IPS-18a (cell line): ENCODE data around the gene CCDC85A.

Experiments used
- H3K27ac ChIP-seq: one replicate; pipeline ENCODE4 v1.5.1; 2013; ENCODE audit warnings: low read length
- H3K27me3 ChIP-seq: one replicate; pipeline ENCODE4 v1.6.1; 2013; ENCODE audit warnings: mild to moderate bottlenecking, low read length; ENCODE audit not compliant: control insufficient read depth, insufficient read depth
- H3K36me3 ChIP-seq: one replicate; pipeline ENCODE4 v1.6.1; 2013; ENCODE audit warnings: low read depth, low read length; ENCODE audit not compliant: control insufficient read depth
- H3K4me1 ChIP-seq: one replicate; pipeline ENCODE4 v1.6.1; 2013; ENCODE audit warnings: low read depth, low read length; ENCODE audit not compliant: control insufficient read depth
- H3K4me3 ChIP-seq: one replicate; pipeline ENCODE4 v1.5.1; 2013; ENCODE audit warnings: low read length
- H3K9ac ChIP-seq: one replicate; pipeline ENCODE4 v1.6.1; 2013; ENCODE audit warnings: mild to moderate bottlenecking, low read length, moderate library complexity
- H3K9me3 ChIP-seq: one replicate; pipeline ENCODE4 v1.6.1; 2013; ENCODE audit warnings: low read depth, low read length; ENCODE audit not compliant: control insufficient read depth

The CCDC85A gene

GRCh38 chr2:56244506-56244905 is 60.7 kb downstream of the CCDC85A start:
- Histone ChIP-seq H3K4me3 (no peak overlapping the region), H3K36me3 (no peaks in the 10 kb centered on the region), H3K9me3 (peaks cover 5% of the 10 kb centered on the region), H3K27me3 (no peaks in the 10 kb centered on the region), H3K9ac (no peak overlapping the region), H3K27ac (no peak overlapping the region), H3K4me1 (no peaks in the 10 kb centered on the region)

GRCh38 chr2:56244911-56245530 is 61.2 kb downstream of the CCDC85A start:
- no peak overlapping the region for H3K9ac ChIP-seq
- H3K4me1 ChIP-seq = no peaks in the 10 kb centered on the region
- peaks cover 5% of the 10 kb centered on the region for H3K9me3 ChIP-seq
- H3K27me3 ChIP-seq = no peaks in the 10 kb centered on the region
- H3K4me3 ChIP-seq = no peak overlapping the region
- H3K27ac ChIP-seq = no peak overlapping the region
- no peaks in the 10 kb centered on the region for H3K36me3 ChIP-seq

GRCh38 chr2:56248965-56249742 is 65.4 kb downstream of the CCDC85A start:
- no peak overlapping the region for H3K9ac ChIP-seq
- H3K36me3 ChIP-seq = no peaks in the 10 kb centered on the region
- no peaks in the 10 kb centered on the region for H3K4me1 ChIP-seq
- no peaks in the 10 kb centered on the region for H3K9me3 ChIP-seq
- no peaks in the 10 kb centered on the region for H3K27me3 ChIP-seq
- H3K27ac ChIP-seq = no peak overlapping the region
- no peak overlapping the region for H3K4me3 ChIP-seq

- H3K27ac ChIP-seq = no peak overlapping the region
- no peak overlapping the region for H3K9ac ChIP-seq
- no peaks in the 10 kb centered on the region for H3K36me3 ChIP-seq
- no peaks in the 10 kb centered on the region for H3K27me3 ChIP-seq
- H3K4me3 ChIP-seq = no peak overlapping the region
- H3K9me3 ChIP-seq = no peaks in the 10 kb centered on the region
- H3K4me1 ChIP-seq = no peaks in the 10 kb centered on the region
Observed at GRCh38 chr2:56250153-56250729, 66.5 kb downstream of the CCDC85A start.

GRCh38 chr2:56260415-56260814 is 76.6 kb downstream of the CCDC85A start:
- no peaks in the 10 kb centered on the region for H3K9me3 ChIP-seq
- no peaks in the 10 kb centered on the region for H3K27me3 ChIP-seq
- no peaks in the 10 kb centered on the region for H3K4me1 ChIP-seq
- H3K9ac ChIP-seq = no peak overlapping the region
- H3K4me3 ChIP-seq = no peak overlapping the region
- H3K27ac ChIP-seq = no peak overlapping the region
- H3K36me3 ChIP-seq = no peaks in the 10 kb centered on the region

- Histone ChIP-seq H3K27me3 (no peaks in the 10 kb centered on the region), H3K27ac (no peak overlapping the region), H3K4me3 (no peak overlapping the region), H3K36me3 (no peaks in the 10 kb centered on the region), H3K9me3 (no peaks in the 10 kb centered on the region), H3K9ac (no peak overlapping the region), H3K4me1 (no peaks in the 10 kb centered on the region)
Observed at GRCh38 chr2:56262241-56262640, 78.5 kb downstream of the CCDC85A start.

GRCh38 chr2:56263876-56264275 is 80.1 kb downstream of the CCDC85A start:
- H3K9ac ChIP-seq = no peak overlapping the region
- H3K27ac ChIP-seq = no peak overlapping the region
- no peaks in the 10 kb centered on the region for H3K9me3 ChIP-seq
- no peak overlapping the region for H3K4me3 ChIP-seq
- no peaks in the 10 kb centered on the region for H3K36me3 ChIP-seq
- H3K4me1 ChIP-seq = no peaks in the 10 kb centered on the region
- H3K27me3 ChIP-seq = no peaks in the 10 kb centered on the region

GRCh38 chr2:56266761-56267414 is 83.1 kb downstream of the CCDC85A start:
- H3K27ac ChIP-seq = no peak overlapping the region
- no peaks in the 10 kb centered on the region for H3K36me3 ChIP-seq
- no peaks in the 10 kb centered on the region for H3K27me3 ChIP-seq
- no peaks in the 10 kb centered on the region for H3K4me1 ChIP-seq
- H3K9me3 ChIP-seq = no peaks in the 10 kb centered on the region
- no peak overlapping the region for H3K9ac ChIP-seq
- H3K4me3 ChIP-seq = no peak overlapping the region

- Histone ChIP-seq H3K27me3 (no peaks in the 10 kb centered on the region), H3K4me3 (no peak overlapping the region), H3K4me1 (no peaks in the 10 kb centered on the region), H3K27ac (no peak overlapping the region), H3K36me3 (no peaks in the 10 kb centered on the region), H3K9ac (no peak overlapping the region), H3K9me3 (no peaks in the 10 kb centered on the region)
Observed at GRCh38 chr2:56267415-56267788, 83.6 kb downstream of the CCDC85A start.

- Histone ChIP-seq H3K27me3 (no peaks in the 10 kb centered on the region), H3K27ac (no peak overlapping the region), H3K4me3 (no peak overlapping the region), H3K36me3 (no peaks in the 10 kb centered on the region), H3K9ac (no peak overlapping the region), H3K4me1 (no peaks in the 10 kb centered on the region), H3K9me3 (no peaks in the 10 kb centered on the region)
Observed at GRCh38 chr2:56268856-56269255, 85.1 kb downstream of the CCDC85A start.

GRCh38 chr2:56271275-56271674 is 87.5 kb downstream of the CCDC85A start:
- Histone ChIP-seq H3K27ac (no peak overlapping the region), H3K27me3 (no peaks in the 10 kb centered on the region), H3K36me3 (no peaks in the 10 kb centered on the region), H3K9me3 (no peaks in the 10 kb centered on the region), H3K9ac (no peak overlapping the region), H3K4me3 (no peak overlapping the region), H3K4me1 (no peaks in the 10 kb centered on the region)
